H9 (cell line): ENCODE results near the gene ERCC5. TPM values are rescaled to one million over a fixed set of nuclear protein-coding genes. Genes with fewer than 3 reads are reported as not detected.

Experiments used
- DNase-seq: peaks from one replicate; pipeline ENCODE4 v3.0.0-alpha.2; 2017
- H2AFZ ChIP-seq: one replicate; pipeline ENCODE4 v1.6.1; 2013; ENCODE audit warnings: mild to moderate bottlenecking, low read length, control low read depth, moderate library complexity
- H2AK5ac ChIP-seq: 2 replicates; pipeline ENCODE4 v1.6.1; 2013; ENCODE audit warnings: low read length, control low read depth, mixed read lengths; ENCODE audit not compliant: insufficient read length
- H2BK120ac ChIP-seq: one replicate; pipeline ENCODE4 v1.6.1; 2013; ENCODE audit warnings: low read depth, mild to moderate bottlenecking, low read length, control low read depth, inconsistent platforms; ENCODE audit not compliant: poor library complexity, severe bottlenecking
- H2BK12ac ChIP-seq: 2 replicates; pipeline ENCODE4 v1.6.1; 2013; ENCODE audit warnings: low read length, control low read depth, mixed read lengths, low read depth; ENCODE audit not compliant: insufficient read length
- H2BK15ac ChIP-seq: 2 replicates; pipeline ENCODE4 v1.6.1; 2013; ENCODE audit warnings: low read depth, low read length, control low read depth
- H2BK20ac ChIP-seq: one replicate; pipeline ENCODE4 v1.6.1; 2013; ENCODE audit warnings: low read depth, mild to moderate bottlenecking, low read length, control low read depth, inconsistent platforms; ENCODE audit not compliant: poor library complexity, severe bottlenecking
- H2BK5ac ChIP-seq: 2 replicates; pipeline ENCODE4 v1.6.1; 2013; ENCODE audit warnings: low read length, control low read depth, mixed read lengths; ENCODE audit not compliant: insufficient read length
- H3K14ac ChIP-seq: 2 replicates; pipeline ENCODE4 v1.6.1; 2013; ENCODE audit warnings: low read length, control low read depth; ENCODE audit not compliant: insufficient read depth
- H3K18ac ChIP-seq: 2 replicates; pipeline ENCODE4 v1.6.1; 2013; ENCODE audit warnings: low read depth, mild to moderate bottlenecking, mixed read lengths, low read length, control low read depth; ENCODE audit not compliant: insufficient read length
- H3K23ac ChIP-seq: 2 replicates; pipeline ENCODE4 v1.6.1; 2013; ENCODE audit warnings: low read length, control low read depth, mixed read lengths, low read depth; ENCODE audit not compliant: insufficient read length
- H3K23me2 ChIP-seq: 2 replicates; pipeline ENCODE4 v1.6.1; 2013; ENCODE audit warnings: low read depth, mild to moderate bottlenecking, mixed read lengths, low read length, control low read depth; ENCODE audit not compliant: insufficient read length, poor library complexity, severe bottlenecking
- H3K27ac ChIP-seq: 2 replicates; pipeline ENCODE4 v1.5.1; 2013; ENCODE audit warnings: low read length, control low read depth, mixed read lengths, low read depth; ENCODE audit not compliant: insufficient read length
- H3K27me3 ChIP-seq: 2 replicates; pipeline ENCODE4 v1.6.1; 2013; ENCODE audit warnings: low read length, control low read depth, inconsistent platforms; ENCODE audit not compliant: insufficient read depth
- H3K4ac ChIP-seq: 2 replicates; pipeline ENCODE4 v1.6.1; 2013; ENCODE audit warnings: low read depth, mild to moderate bottlenecking, control low read depth, inconsistent platforms, low read length, moderate library complexity
- H3K4me1 ChIP-seq: 2 replicates; pipeline ENCODE4 v1.6.1; 2013; ENCODE audit warnings: low read length, control low read depth, inconsistent platforms; ENCODE audit not compliant: insufficient read depth
- H3K4me2 ChIP-seq: 2 replicates; pipeline ENCODE4 v1.6.1; 2013; ENCODE audit warnings: low read length, control low read depth, mixed read lengths; ENCODE audit not compliant: insufficient read length, insufficient read depth
- H3K56ac ChIP-seq: 2 replicates; pipeline ENCODE4 v1.6.1; 2013; ENCODE audit warnings: low read depth, mild to moderate bottlenecking, mixed read lengths, low read length, control low read depth; ENCODE audit not compliant: insufficient read length
- H3K79me1 ChIP-seq: 2 replicates; pipeline ENCODE4 v1.6.1; 2013; ENCODE audit warnings: low read depth, mild to moderate bottlenecking, moderate library complexity, low read length, control low read depth, inconsistent platforms; ENCODE audit not compliant: insufficient read depth, poor library complexity, severe bottlenecking
- H3K79me2 ChIP-seq: 2 replicates; pipeline ENCODE4 v1.6.1; 2013; ENCODE audit warnings: low read length, control low read depth, inconsistent platforms; ENCODE audit not compliant: insufficient read depth
- H3K9ac ChIP-seq: 2 replicates; pipeline ENCODE4 v1.6.1; 2013; ENCODE audit warnings: low read length, control low read depth, mixed read lengths; ENCODE audit not compliant: insufficient read length; ENCODE audit errors: extremely low read depth
- H3K9me3 ChIP-seq: one replicate; pipeline ENCODE4 v1.6.1; 2013; ENCODE audit warnings: low read depth, low read length, inconsistent platforms; ENCODE audit not compliant: control insufficient read depth
- H3T11ph ChIP-seq: one replicate; pipeline ENCODE4 v1.6.1; 2013; ENCODE audit warnings: mild to moderate bottlenecking, low read length, control low read depth, inconsistent platforms
- H4K20me1 ChIP-seq: one replicate; pipeline ENCODE4 v1.6.1; 2013; ENCODE audit not compliant: control insufficient read depth, insufficient read length, insufficient read depth
- H4K5ac ChIP-seq: 2 replicates; pipeline ENCODE4 v1.6.1; 2013; ENCODE audit warnings: low read depth, mild to moderate bottlenecking, mixed read lengths, low read length, control low read depth; ENCODE audit not compliant: insufficient read length
- H4K8ac ChIP-seq: replicated peaks from 2 replicates; pipeline ENCODE4 v1.6.1; 2013; ENCODE audit warnings: low read length, control low read depth, mixed read lengths, low read depth; ENCODE audit not compliant: insufficient read length
- H4K91ac ChIP-seq: 2 replicates; pipeline ENCODE4 v1.6.1; 2013; ENCODE audit warnings: low read depth, mild to moderate bottlenecking, moderate library complexity, mixed read lengths, low read length, control low read depth; ENCODE audit not compliant: insufficient read length
- H3K27ac Mint-ChIP-seq, 3 experiments: 2 replicates in 2 of 3; 3 replicates in 1 of 3; pipeline ENCODE4 v1.8.0; 2020 to 2021; ENCODE audit warnings: mixed read lengths in 3 of 3, mild to moderate bottlenecking in 1 of 3, moderate library complexity in 1 of 3
- H3K27me3 Mint-ChIP-seq: 2 replicates; pipeline ENCODE4 v1.8.0; 2021; ENCODE audit warnings: low read depth, mild to moderate bottlenecking, moderate library complexity, mixed read lengths
- H3K36me3 Mint-ChIP-seq, 3 experiments: 2 replicates in 2 of 3; 3 replicates in 1 of 3; pipeline ENCODE4 v1.8.0; 2020 to 2021; ENCODE audit warnings: low read depth in 3 of 3, mixed read lengths in 3 of 3; ENCODE audit not compliant: insufficient read depth in 1 of 3
- H3K4me1 Mint-ChIP-seq, 2 experiments: 2 replicates each; pipeline ENCODE4 v1.8.0; 2020; ENCODE audit warnings: mixed read lengths in 2 of 2
- H3K4me3 Mint-ChIP-seq, 2 experiments: 2 replicates in 1 of 2; 3 replicates in 1 of 2; pipeline ENCODE4 v1.8.0; 2020 to 2021; ENCODE audit warnings: mild to moderate bottlenecking in 2 of 2, mixed read lengths in 2 of 2, moderate library complexity in 1 of 2
- H3K9me3 Mint-ChIP-seq, 2 experiments: 2 replicates in 1 of 2; 3 replicates in 1 of 2; pipeline ENCODE4 v1.8.0; 2020; ENCODE audit warnings: mild to moderate bottlenecking in 2 of 2, mixed read lengths in 2 of 2, moderate library complexity in 1 of 2
- WGBS: extraction: QIAGEN DNeasy Blood & Tissue Kit; methylation state at CpG from one replicate; pipeline ENCODE4 v1.1.7; 2013; ENCODE audit warnings: missing lambda C conversion rate, low lambda C conversion rate, mixed read lengths; ENCODE audit not compliant: insufficient read length; ENCODE audit errors: extremely low coverage; 5-methylcytosine and 5-hydroxymethylcytosine counted together
- total RNA-seq: library from RNA; stranded (reverse); gene quantifications from 2 replicates; pipeline ENCODE4 v1.2.1, GENCODE V29; 2021
- TF ChIP-seq, protein P1 (sequence below): fragments of 200-600 bp; sonication (generic); conservative IDR thresholded peaks from 3 replicates; pipeline ENCODE4 v1.8.0; 2021; ENCODE audit warnings: antibody characterized with exemption, mild to moderate bottlenecking

The ERCC5 gene
- total RNA-seq, 1 experiment from 2014 or later = 26.8 TPM

DNA sequence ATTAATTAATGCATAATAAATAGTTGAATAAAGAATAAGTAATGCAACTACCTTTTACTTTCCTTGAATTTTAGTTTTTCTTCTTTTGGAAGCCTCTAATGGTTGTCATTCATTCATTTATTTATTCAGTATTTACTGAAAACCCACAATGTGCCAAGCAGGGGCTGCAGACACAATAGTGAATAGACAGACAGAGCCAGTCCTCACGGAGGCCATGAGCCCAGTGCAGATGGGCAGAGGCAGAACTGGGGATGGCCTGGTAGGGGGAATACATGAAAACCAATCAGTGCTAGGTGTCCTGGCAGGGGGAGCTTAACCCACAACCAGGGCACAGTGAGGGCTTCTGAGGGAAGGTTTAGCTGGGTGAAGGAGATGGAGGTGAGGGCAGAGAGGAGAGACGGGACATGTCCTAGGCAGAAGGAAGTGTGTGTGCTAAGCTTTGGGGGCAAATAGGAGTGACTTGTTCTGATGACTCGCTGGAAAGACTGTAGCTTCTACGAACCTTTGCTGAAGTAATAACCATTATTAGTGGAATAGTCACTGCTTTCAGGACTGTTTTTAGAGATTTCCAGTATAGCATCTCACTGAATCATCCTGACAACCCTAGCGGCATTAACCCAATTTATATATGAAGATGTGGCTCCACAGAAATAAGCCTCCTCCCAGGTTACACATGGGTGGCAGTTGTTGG lies 55.9 kb downstream of the ERCC5 start:
- Histone ChIP-seq H3K56ac (peak overlapping the region; percentile 88), H2BK12ac (no peak overlapping the region), H3K27ac (no peak overlapping the region), H2BK120ac (no peak overlapping the region), H3K9me3 (no peaks in the 10 kb centered on the region), H2BK15ac (no peak overlapping the region), H3K18ac (no peak overlapping the region), H3K27me3 (no peaks in the 10 kb centered on the region), H3K4me2 (no peak overlapping the region), H2BK20ac (no peak overlapping the region), H4K5ac (no peak overlapping the region), H3T11ph (no peak overlapping the region), H2AK5ac (no peak overlapping the region), H3K14ac (0 out of 2 replicates have a peak overlapping the region, but pooled peaks have one; percentile 63), H4K91ac (no peak overlapping the region), H4K8ac (no peak overlapping the region), H3K4me1 (no peaks in the 10 kb centered on the region), H3K23me2 (no peaks in the 10 kb centered on the region), H4K20me1 (no peaks in the 10 kb centered on the region), H3K4ac (no peak overlapping the region), H3K79me2 (no peaks in the 10 kb centered on the region), H3K79me1 (no peaks in the 10 kb centered on the region), H3K9ac (no peak overlapping the region), H2BK5ac (no peak overlapping the region), H2AFZ (no peak overlapping the region), H3K23ac (no peak overlapping the region)
- Mint-ChIP-seq H3K27ac (peak overlapping the region in 2 of 3 experiments; percentile 21 to 82; a peak in 3 of 7 replicates), H3K4me1 (peaks cover 9% of the 10 kb centered on the region in 2 experiments), H3K27me3 (no peaks in the 10 kb centered on the region), H3K4me3 (no peak overlapping the region), H3K36me3 (no peaks in the 10 kb centered on the region), H3K9me3 (no peaks in the 10 kb centered on the region)
- no peak for DNase-seq
- TF ChIP-seq, protein P1, sequence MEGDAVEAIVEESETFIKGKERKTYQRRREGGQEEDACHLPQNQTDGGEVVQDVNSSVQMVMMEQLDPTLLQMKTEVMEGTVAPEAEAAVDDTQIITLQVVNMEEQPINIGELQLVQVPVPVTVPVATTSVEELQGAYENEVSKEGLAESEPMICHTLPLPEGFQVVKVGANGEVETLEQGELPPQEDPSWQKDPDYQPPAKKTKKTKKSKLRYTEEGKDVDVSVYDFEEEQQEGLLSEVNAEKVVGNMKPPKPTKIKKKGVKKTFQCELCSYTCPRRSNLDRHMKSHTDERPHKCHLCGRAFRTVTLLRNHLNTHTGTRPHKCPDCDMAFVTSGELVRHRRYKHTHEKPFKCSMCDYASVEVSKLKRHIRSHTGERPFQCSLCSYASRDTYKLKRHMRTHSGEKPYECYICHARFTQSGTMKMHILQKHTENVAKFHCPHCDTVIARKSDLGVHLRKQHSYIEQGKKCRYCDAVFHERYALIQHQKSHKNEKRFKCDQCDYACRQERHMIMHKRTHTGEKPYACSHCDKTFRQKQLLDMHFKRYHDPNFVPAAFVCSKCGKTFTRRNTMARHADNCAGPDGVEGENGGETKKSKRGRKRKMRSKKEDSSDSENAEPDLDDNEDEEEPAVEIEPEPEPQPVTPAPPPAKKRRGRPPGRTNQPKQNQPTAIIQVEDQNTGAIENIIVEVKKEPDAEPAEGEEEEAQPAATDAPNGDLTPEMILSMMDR = no peak
- WGBS = no CpG with 5 or more reads among the region's 5 CpGs
